Endothelial cell (in vitro differentiated cells): ENCODE results near the gene CREG1. TPM values are rescaled to one million over a fixed set of nuclear protein-coding genes. Genes with fewer than 3 reads are reported as not detected.
"Not testable (repeated sequence)": the region's sequence is repeated elsewhere in the genome, so short reads cannot be mapped to it uniquely, and the experiment has no call there.

Experiments used
- DNase-seq: peaks from one replicate; pipeline ENCODE4 v3.0.0; 2021; ENCODE audit warnings: low spot score
- H3K27ac Mint-ChIP-seq: one replicate; pipeline ENCODE4 v1.8.0; 2021; ENCODE audit warnings: mixed read lengths, inconsistent platforms; ENCODE audit not compliant: unreplicated experiment
- H3K27me3 Mint-ChIP-seq: one replicate; pipeline ENCODE4 v1.8.0; 2021; ENCODE audit warnings: mild to moderate bottlenecking, moderate library complexity, mixed read lengths, inconsistent platforms; ENCODE audit not compliant: unreplicated experiment
- H3K36me3 Mint-ChIP-seq: one replicate; pipeline ENCODE4 v1.8.0; 2021; ENCODE audit warnings: mild to moderate bottlenecking, low read depth, mixed read lengths, inconsistent platforms; ENCODE audit not compliant: unreplicated experiment
- H3K4me1 Mint-ChIP-seq: one replicate; pipeline ENCODE4 v1.8.0; 2021; ENCODE audit warnings: mild to moderate bottlenecking, mixed read lengths, inconsistent platforms; ENCODE audit not compliant: unreplicated experiment
- H3K4me3 Mint-ChIP-seq: one replicate; pipeline ENCODE4 v1.8.0; 2021; ENCODE audit warnings: mild to moderate bottlenecking, mixed read lengths, inconsistent platforms; ENCODE audit not compliant: unreplicated experiment
- H3K9me3 Mint-ChIP-seq: one replicate; pipeline ENCODE4 v1.8.0; 2021; ENCODE audit warnings: mixed read lengths, inconsistent platforms; ENCODE audit not compliant: unreplicated experiment
- CTCF ChIP-seq: fragments of 200-600 bp; sonication (generic); IDR thresholded peaks from one replicate; pipeline ENCODE4 v1.5.0; 2021; ENCODE audit warnings: antibody characterized with exemption; ENCODE audit not compliant: unreplicated experiment
- total RNA-seq: library from RNA; stranded (reverse); fragmentation: NEBNext Ultra II Directional; extraction: Animal tissue kit (Norgen Biotek cat#: 25700); gene quantifications from one replicate; pipeline ENCODE4 v1.2.1, GENCODE V29; 2021; ENCODE audit not compliant: unreplicated experiment

The CREG1 gene
- total RNA-seq, 1 donor from 2014 or later: 22.2 TPM

GRCh38 chr1:167561753-167562152, 8.2 kb upstream of the CREG1 start:
- H3K36me3 Mint-ChIP-seq: no peaks in the 10 kb centered on the region
- H3K27ac Mint-ChIP-seq: no peak overlapping the region
- no peaks in the 10 kb centered on the region for H3K27me3 Mint-ChIP-seq
- H3K4me1 Mint-ChIP-seq: peaks cover 3% of the 10 kb centered on the region
- H3K9me3 Mint-ChIP-seq: no peaks in the 10 kb centered on the region
- no peak for TF ChIP-seq CTCF
- H3K4me3 Mint-ChIP-seq: no peak overlapping the region
- no peak for DNase-seq

- peaks cover 8% of the 10 kb centered on the region for H3K4me1 Mint-ChIP-seq
- H3K27ac Mint-ChIP-seq: no peak overlapping the region
- TF ChIP-seq CTCF: peak; percentile 93
- H3K4me3 Mint-ChIP-seq: no peak overlapping the region
- DNase-seq: peak; percentile 79
- no peaks in the 10 kb centered on the region for H3K36me3 Mint-ChIP-seq
- H3K9me3 Mint-ChIP-seq: no peaks in the 10 kb centered on the region
- no peaks in the 10 kb centered on the region for H3K27me3 Mint-ChIP-seq
These were observed 2.6 kb upstream of the CREG1 start for GRCh38 chr1:167555971-167556714.

- H3K9me3 Mint-ChIP-seq, H3K27me3 Mint-ChIP-seq: not testable (repeated sequence)
These were observed 1.5 kb upstream of the CREG1 start for GRCh38 chr1:167555072-167555471.

GRCh38 chr1:167554028-167554779, 642 bp upstream of the CREG1 start:
- DNase-seq: no peak
- H3K4me1 Mint-ChIP-seq: peaks cover 8% of the 10 kb centered on the region
- no peaks in the 10 kb centered on the region for H3K27me3 Mint-ChIP-seq
- H3K36me3 Mint-ChIP-seq: no peaks in the 10 kb centered on the region
- H3K4me3 Mint-ChIP-seq: peak overlapping the region; percentile 92
- no peak for TF ChIP-seq CTCF
- no peaks in the 10 kb centered on the region for H3K9me3 Mint-ChIP-seq
- H3K27ac Mint-ChIP-seq: peak overlapping the region; percentile 18

More at GRCh38 chr1:167555072-167555471, 1.5 kb upstream of the CREG1 start:
- H3K27ac Mint-ChIP-seq, H3K4me3 Mint-ChIP-seq, H3K36me3 Mint-ChIP-seq, H3K4me1 Mint-ChIP-seq, DNase-seq: not testable (repeated sequence)

GRCh38 chr1:167551362-167551761, 2.2 kb downstream of the CREG1 start:
- no peak for TF ChIP-seq CTCF
- no peak overlapping the region for H3K4me3 Mint-ChIP-seq
- no peaks in the 10 kb centered on the region for H3K27me3 Mint-ChIP-seq
- no peak overlapping the region for H3K27ac Mint-ChIP-seq
- H3K9me3 Mint-ChIP-seq: no peaks in the 10 kb centered on the region
- DNase-seq: no peak
- H3K4me1 Mint-ChIP-seq: peaks cover 8% of the 10 kb centered on the region
- no peaks in the 10 kb centered on the region for H3K36me3 Mint-ChIP-seq
